Neuron (in vitro differentiated cells): Measurements from ENCODE around the gene HIGD1A.
"Not testable (repeated sequence)": the region's sequence is repeated elsewhere in the genome, so short reads cannot be mapped to it uniquely, and the experiment has no call there.

Experiments used
- H2AFZ ChIP-seq: one replicate; pipeline ENCODE4 v1.6.1; 2013; ENCODE audit warnings: low read depth, mild to moderate bottlenecking, inconsistent platforms, low read length, moderate library complexity
- H3K27me3 ChIP-seq: one replicate; pipeline ENCODE4 v1.6.1; 2013; ENCODE audit warnings: low read length; ENCODE audit not compliant: insufficient read depth
- H3K36me3 ChIP-seq: one replicate; pipeline ENCODE4 v1.6.1; 2013; ENCODE audit warnings: low read length; ENCODE audit not compliant: insufficient read depth
- H3K4me1 ChIP-seq: one replicate; pipeline ENCODE4 v1.6.1; 2013; ENCODE audit warnings: low read length; ENCODE audit not compliant: insufficient read depth
- H3K4me3 ChIP-seq: 2 replicates; pipeline ENCODE4 v1.5.1; 2013; ENCODE audit warnings: mild to moderate bottlenecking, low read length, moderate library complexity
- H3K9me3 ChIP-seq: one replicate; pipeline ENCODE4 v1.6.1; 2013; ENCODE audit warnings: low read length

Gene HIGD1A

DNA sequence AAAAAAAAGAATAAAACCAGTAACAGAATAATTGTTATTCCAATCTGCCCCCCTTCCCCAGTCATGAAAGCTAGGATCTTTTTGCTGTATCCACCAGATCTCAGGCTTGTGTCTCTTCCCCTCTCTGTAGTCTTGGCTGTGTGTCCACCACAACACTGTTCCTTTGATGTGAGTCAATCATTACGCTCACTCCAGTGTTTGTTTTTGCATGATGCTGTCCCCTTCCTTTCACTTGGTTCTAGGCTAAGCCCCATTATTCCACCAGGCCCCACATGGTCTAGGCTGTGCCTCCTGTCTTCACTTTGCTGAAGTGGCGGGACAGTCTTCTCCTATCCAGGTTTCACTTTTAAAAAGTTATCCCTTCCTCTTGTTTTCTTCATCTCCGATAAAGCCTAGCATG lies 18.5 kb upstream of the HIGD1A start:
- Histone ChIP-seq H3K27me3 (peaks cover 4% of the 10 kb centered on the region), H2AFZ (peak overlapping the region; percentile 0), H3K4me3 (no peak overlapping the region), H3K9me3 (peaks cover 1% of the 10 kb centered on the region), H3K4me1 (peaks cover 29% of the 10 kb centered on the region), H3K36me3 (no peaks in the 10 kb centered on the region)

DNA sequence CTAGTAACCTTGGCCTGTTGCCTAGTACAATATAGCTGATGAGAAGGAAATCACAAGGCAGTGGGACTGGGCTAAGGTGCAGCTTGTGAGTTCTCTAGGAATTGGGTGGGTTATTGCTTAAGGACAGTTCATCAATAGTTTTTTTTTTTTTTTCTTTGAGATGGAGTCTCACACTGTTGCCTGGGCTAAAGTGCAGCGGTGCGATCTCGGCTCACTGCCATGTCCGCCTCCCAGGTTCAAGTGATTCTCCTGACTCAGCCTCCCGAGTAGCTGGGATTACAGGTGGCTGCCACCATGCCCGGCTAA lies 16.4 kb upstream of the HIGD1A start:
- Histone ChIP-seq H3K4me1 (peaks cover 21% of the 10 kb centered on the region), H2AFZ (no peak overlapping the region), H3K4me3 (no peak overlapping the region), H3K9me3 (peaks cover 1% of the 10 kb centered on the region), H3K27me3 (peaks cover 7% of the 10 kb centered on the region), H3K36me3 (no peaks in the 10 kb centered on the region)

DNA sequence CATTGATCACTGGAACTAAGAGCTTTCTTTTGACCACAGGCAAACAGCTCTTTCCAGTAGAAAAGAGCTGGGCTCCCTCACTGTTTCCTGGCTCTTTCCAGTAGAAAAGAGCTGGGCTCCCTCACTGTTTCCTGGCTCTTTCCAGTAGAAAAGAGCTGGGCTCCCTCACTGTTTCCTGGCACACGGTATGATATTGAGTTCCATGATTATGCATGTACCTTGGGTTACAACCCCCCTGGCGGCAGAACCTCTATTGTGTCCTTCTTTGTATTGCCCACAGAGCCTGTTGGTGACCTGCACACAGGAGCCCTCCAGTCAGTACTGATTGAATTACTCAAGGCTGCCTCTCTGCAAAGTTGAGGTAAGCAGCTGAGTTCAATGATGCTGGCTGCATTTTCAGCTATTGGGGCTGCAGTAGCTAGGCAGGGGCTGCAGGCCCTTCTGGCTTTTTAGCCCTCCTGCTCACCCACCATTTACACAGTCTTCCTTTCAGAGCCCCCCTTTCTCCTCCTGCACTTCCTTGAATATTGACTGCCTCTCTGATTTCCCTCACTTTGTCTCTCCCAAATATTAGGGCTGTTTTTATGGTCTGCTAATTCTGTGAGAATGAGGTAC lies 15.2 kb upstream of the HIGD1A start:
- Histone ChIP-seq H3K4me3 (no peak overlapping the region), H3K9me3 (peaks cover 1% of the 10 kb centered on the region), H3K36me3 (no peaks in the 10 kb centered on the region), H2AFZ (no peak overlapping the region), H3K4me1 (peaks cover 32% of the 10 kb centered on the region), H3K27me3 (peaks cover 7% of the 10 kb centered on the region)

DNA sequence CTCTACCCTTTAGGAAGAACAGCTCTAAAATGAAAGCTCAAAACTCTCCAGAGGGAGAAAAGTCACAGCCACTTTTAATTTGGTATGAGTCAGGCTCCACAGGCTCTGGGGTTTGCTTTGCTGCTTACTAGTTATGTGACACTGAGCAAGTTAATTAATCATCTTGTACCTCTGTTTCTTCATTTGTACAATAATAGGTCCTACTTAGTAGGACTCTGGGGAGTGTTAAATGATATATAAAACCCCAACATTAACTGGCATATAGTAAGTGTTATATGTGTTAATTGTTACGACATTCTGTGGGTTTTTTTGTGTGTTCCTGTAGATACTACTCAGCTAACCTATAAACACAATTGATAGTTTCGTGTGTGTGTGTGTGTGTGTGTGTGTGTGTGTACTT lies 11.5 kb upstream of the HIGD1A start:
- Histone ChIP-seq H3K4me1 (peaks cover 20% of the 10 kb centered on the region), H3K9me3 (no peaks in the 10 kb centered on the region), H3K36me3 (no peaks in the 10 kb centered on the region), H3K27me3 (peaks cover 7% of the 10 kb centered on the region), H3K4me3 (no peak overlapping the region), H2AFZ (no peak overlapping the region)

DNA sequence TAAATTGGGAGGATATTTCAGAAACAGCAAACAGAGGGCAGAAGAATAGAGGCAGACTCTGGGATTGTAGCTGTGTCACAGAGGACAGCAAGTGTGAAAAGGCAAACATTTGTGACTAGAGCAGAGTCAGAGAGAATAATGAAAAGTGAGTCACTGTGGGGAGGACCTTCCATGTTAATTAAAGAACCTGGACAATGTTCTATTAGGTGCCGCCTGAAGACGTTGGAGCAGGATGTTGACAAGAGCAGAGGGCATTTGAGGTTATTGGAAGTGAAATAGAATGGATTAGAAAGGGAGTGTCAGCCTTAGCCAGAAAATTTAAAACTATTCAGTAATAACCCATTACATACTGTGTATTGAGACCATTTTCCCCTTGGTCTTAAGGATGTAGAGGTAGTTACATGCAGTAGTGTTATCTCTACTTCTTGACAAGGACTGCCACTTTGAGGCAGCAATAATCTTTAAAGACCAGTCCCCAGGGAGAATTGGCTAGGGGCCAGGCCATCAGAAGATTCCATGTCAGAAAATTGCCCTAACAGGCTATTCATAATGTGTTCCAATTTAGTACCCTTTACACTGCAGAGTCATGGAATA lies 10.7 kb upstream of the HIGD1A start:
- H2AFZ ChIP-seq, result no peak overlapping the region
- no peaks in the 10 kb centered on the region for H3K9me3 ChIP-seq
- no peaks in the 10 kb centered on the region for H3K36me3 ChIP-seq
- no peak overlapping the region for H3K4me3 ChIP-seq
- peaks cover 19% of the 10 kb centered on the region for H3K4me1 ChIP-seq
- H3K27me3 ChIP-seq, result peaks cover 7% of the 10 kb centered on the region

DNA sequence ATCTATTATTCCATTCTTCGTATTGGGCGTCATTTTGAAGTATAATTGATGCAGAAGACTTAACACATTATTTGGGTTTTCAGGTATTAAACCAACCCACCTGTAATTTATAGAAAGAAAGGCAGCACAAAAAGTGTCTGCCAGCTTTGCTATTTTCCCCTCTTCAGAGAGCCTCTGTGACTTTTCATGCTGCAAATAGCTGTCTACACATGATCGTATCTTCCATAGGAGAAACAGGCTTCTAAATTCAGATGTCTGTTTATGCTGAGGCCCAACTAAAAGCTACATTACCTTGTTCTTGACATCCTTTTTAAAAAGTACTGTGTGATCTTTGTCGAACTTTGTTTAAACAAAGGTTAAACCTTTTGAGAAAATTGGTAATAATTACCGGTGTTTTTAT lies 10.0 kb upstream of the HIGD1A start:
- Histone ChIP-seq H3K36me3 (no peaks in the 10 kb centered on the region), H3K4me1 (peaks cover 12% of the 10 kb centered on the region), H3K4me3 (no peak overlapping the region), H2AFZ (no peak overlapping the region), H3K9me3 (no peaks in the 10 kb centered on the region), H3K27me3 (peaks cover 7% of the 10 kb centered on the region)

DNA sequence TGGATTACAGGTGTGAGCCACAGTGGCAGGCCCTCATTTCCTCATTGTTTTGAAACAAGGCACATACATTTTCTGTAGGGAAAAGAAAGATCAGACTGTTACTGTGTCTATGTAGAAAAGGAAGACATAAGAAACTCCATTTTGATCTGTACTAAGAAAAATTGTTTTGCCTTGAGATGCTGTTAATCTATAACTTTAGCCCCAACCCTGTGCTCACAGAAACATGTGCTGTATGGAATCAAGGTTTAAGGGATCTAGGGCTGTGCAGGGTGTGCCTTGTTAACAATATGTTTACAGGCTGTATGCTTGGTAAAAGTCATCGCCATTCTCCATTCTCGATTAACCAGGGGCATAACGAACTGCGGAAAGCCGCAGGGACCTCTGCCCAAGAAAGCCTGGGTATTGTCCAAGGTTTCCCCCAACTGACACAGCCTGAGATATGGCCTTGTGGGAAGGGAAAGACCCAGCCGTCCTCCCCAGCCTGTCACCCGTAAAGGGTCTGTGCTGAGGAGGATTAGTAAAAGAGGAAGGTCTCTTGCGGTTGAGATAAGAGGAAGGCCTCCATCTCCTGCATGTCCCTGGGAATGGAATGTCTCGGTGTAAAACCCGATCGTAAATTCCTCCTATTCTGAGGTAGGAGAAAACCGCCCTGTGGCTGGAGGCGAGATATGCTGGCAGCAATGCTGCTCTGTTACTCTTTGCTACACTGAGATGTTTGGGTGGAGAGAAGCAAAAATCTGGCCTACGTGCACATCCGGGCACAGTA lies 7.0 kb upstream of the HIGD1A start:
- not testable (repeated sequence) for H3K36me3 ChIP-seq, H3K9me3 ChIP-seq, H2AFZ ChIP-seq, H3K4me3 ChIP-seq, H3K27me3 ChIP-seq
- H3K4me1 ChIP-seq, result peaks cover 12% of the 10 kb centered on the region

DNA sequence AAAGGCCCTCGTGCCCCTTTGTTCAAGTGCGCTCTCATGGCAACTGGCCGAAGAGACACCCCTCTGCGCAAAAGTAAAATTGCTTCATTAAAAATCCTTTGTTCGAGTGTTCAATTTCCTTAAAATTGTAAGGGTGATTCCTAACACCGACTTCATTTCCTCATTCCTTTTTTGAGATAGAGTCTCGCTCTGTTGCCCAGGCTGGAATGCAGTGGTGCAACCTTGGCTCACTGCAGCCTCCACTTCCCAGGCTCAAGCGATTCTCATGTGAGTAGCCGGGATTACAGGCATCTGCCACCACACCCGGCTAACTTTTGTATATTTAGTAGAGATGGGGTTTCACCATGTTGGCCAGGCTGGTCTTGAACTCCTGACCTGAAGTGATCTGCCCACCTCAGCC lies 6.4 kb upstream of the HIGD1A start:
- not testable (repeated sequence) for H3K27me3 ChIP-seq

DNA sequence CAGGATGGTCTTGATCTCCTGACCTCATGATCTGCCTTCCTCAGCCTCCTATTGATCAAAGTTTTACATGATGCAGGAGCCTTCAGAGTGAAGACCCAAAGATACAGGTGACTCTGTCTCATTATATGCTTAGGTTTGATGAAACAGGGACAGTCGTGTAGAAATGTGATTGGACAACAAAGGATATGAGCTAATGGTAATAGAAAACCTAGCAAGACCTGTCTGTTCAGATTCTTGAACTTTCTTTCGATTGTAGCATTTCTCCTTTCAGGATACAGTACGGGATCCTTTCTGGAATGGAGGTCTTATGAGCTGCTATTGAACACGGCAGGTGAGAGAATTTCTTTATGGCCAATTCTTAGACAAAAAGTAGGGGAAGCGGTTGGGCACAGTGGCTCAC lies 4.9 kb upstream of the HIGD1A start, which contains the start of gene ACKR2:
Gene ACKR2 (plus strand): TSS at position 244 of the 400 bp plus-strand sequence. CDS start 55,058 bp downstream, outside the sequence.
- Histone ChIP-seq H3K9me3 (no peaks in the 10 kb centered on the region), H3K4me3 (no peak within 1 kb of the TSS), H3K36me3 (no peaks in the 10 kb centered on the region)

More for the DNA sequence above, 6.4 kb upstream of the HIGD1A start:
- not testable (repeated sequence) for H2AFZ ChIP-seq, H3K36me3 ChIP-seq, H3K9me3 ChIP-seq, H3K4me3 ChIP-seq
- peaks cover 12% of the 10 kb centered on the region for H3K4me1 ChIP-seq

DNA sequence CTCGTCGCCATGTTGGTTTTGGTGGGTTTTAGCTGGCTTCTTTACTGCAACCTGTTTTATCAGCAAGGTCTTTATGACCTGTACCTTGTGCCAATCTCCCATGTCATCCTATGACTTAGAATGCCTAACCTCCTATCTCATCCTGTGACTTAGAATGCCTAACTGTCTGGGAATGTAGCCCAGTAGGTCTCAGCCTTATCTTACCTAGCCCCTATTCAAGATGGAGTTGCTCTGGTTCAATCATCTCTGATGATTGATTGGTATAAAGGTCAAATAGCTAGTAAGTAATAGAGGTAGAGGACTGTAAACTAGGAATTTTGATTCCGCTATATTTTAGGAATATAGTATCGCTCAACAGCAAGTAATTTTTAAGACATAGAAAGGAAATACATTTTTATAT lies 3.6 kb upstream of the HIGD1A start:
- Histone ChIP-seq H3K9me3 (no peaks in the 10 kb centered on the region), H2AFZ (no peak overlapping the region), H3K4me1 (peaks cover 10% of the 10 kb centered on the region), H3K36me3 (no peaks in the 10 kb centered on the region), H3K4me3 (no peak overlapping the region), H3K27me3 (no peaks in the 10 kb centered on the region)

More for the DNA sequence above, 4.9 kb upstream of the HIGD1A start, which contains the start of gene ACKR2:
- H3K4me1 ChIP-seq, result peaks cover 7% of the 10 kb centered on the region
- no peaks in the 10 kb centered on the region for H3K27me3 ChIP-seq
- H2AFZ ChIP-seq, result no peak within 1 kb of the TSS

DNA sequence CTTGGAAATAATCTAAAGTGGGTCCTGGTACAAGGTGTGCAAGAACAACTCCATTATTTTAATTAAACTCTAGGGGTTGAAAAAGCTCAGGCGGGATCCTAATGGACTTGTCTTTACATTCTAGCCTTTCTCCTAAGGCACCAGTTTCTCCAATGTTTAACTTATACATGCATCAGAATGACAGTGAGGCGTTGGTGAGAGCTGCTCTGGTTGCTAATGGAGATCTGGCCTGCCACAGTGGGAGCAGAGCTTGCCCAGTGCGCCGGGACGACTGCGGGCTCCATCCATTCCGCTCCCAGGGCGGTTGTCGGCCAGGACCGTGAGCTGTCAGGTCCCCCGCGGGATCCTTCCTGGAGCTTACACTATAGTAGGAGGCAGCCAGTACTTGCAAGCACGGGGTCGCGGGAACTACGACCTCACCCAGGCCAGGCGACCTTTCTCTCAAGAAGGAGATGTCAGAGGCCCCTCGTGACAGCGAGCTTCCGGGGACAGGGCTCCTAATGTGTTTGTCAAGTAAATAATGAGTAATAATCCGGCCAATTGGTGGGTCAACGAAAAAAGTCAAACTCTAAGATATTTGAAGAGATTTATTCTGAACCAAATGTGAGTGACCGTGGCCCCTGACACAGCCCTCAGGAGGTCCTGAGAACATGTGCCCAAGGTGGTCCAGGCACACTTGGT lies 991 bp upstream of the HIGD1A start:
- H3K9me3 ChIP-seq, result no peaks in the 10 kb centered on the region
- peak overlapping the region; percentile 63 for H3K4me3 ChIP-seq
- H3K27me3 ChIP-seq, result no peaks in the 10 kb centered on the region
- H2AFZ ChIP-seq, result peak overlapping the region; percentile 65
- peaks cover 2% of the 10 kb centered on the region for H3K36me3 ChIP-seq
- H3K4me1 ChIP-seq, result peaks cover 16% of the 10 kb centered on the region

DNA sequence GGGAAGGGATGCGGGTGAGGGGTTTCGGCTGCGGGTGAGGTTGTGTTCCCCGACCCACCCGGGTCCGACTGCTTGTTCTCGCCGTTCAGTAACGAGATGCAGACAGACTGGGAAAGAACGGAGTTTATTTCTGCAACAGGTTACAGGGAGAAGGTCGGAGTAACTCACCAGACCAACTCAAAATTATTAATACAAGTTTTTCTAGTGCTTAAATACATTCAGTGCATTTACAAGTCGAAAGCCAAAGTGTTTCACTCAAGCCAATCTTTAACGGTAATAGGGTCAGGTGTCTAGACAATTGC lies 492 bp upstream of the HIGD1A start:
- peaks cover 4% of the 10 kb centered on the region for H3K36me3 ChIP-seq
- peak overlapping the region; percentile 65 for H2AFZ ChIP-seq
- H3K4me3 ChIP-seq, result peak overlapping the region; percentile 63
- no peaks in the 10 kb centered on the region for H3K9me3 ChIP-seq
- no peaks in the 10 kb centered on the region for H3K27me3 ChIP-seq
- peaks cover 16% of the 10 kb centered on the region for H3K4me1 ChIP-seq

DNA sequence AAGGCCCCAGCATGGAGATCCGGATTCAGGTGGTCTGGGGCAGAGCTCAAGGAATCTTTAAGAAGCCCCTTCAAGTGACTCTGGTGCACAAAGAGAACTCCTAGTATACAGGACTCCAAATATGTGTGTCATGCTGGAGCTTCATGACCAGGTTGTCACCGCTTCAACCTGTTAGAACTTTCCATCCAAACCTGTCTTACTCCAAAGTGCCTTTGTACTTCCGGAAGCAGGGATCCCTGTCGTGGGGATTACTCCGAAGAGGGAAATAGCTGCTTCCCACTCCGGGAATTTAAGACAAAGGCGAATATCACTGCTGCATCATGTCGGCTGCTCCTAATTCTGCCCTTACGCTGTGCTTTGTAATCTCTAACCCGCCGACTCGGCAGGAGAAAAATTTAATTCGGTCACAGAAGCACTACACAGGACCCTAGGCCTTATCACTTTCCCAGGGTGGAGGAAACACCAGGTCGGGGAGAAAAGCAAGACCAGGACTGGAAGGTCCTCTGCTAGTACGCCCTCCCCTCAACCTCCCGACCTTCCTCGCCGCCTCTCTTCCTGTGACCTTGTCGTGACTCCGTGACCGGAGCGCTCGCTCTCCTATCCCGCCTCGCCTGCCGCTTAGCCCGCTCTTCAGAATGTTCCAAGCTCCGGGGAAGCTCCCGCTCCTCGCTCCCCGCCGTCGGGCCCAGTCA lies 730 bp downstream of the HIGD1A start:
- no peaks in the 10 kb centered on the region for H3K27me3 ChIP-seq
- H3K36me3 ChIP-seq, result peaks cover 10% of the 10 kb centered on the region
- peaks cover 16% of the 10 kb centered on the region for H3K4me1 ChIP-seq
- peak overlapping the region; percentile 63 for H3K4me3 ChIP-seq
- peaks cover 2% of the 10 kb centered on the region for H3K9me3 ChIP-seq
- H2AFZ ChIP-seq, result peak overlapping the region; percentile 2
